Measurements from ENCODE around the gene RPL27A. TPM values are rescaled to one million over a fixed set of nuclear protein-coding genes. Genes with fewer than 3 reads are reported as not detected.

Gene RPL27A
- total RNA-seq, 1 experiment from 2014 or later, result 1,103 TPM

DNA sequence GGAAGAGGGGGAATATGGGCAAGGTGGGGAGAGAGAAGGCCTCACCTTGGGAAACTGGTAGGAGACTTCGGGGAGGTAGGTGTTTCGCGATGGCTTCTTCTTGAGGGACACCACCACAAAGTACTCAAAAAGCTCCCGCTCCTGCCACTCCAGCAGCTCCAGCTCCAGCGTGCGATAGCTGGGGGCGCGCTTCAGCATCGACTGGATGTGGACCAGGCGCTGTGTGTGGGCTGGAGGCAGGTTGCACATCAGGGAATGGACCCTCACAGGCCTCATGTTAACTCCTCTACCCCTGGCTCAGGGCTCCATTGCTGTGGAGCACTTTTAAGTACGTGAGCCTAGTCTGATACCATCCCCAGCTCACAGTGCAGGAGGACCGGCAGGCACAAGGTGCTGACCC is 29.9 kb downstream of the RPL27A start:
- peaks cover 14% of the 10 kb centered on the region for H3K36me3 Mint-ChIP-seq
- H3K27me3 Mint-ChIP-seq (ENCODE audit: low read depth), result no peaks in the 10 kb centered on the region
- H3K9me3 Mint-ChIP-seq, result no peaks in the 10 kb centered on the region
- ATAC-seq (no peak), DNase-seq (ENCODE audit: low spot score) (no peak)
- H3K4me1 Mint-ChIP-seq, result peaks cover 21% of the 10 kb centered on the region
- no peak for TF ChIP-seq E2F1 (CRISPR knock-in tag; IDR thresholded peaks at IDR 0.05)
- no peak for TF ChIP-seq ZNF423 (CRISPR knock-in tag; IDR thresholded peaks at IDR 0.05)
- no peak for TF ChIP-seq ETV6 (CRISPR knock-in tag; IDR thresholded peaks at IDR 0.05)
- no peak for TF ChIP-seq CTCF (IDR thresholded peaks at IDR 0.05)
- TF ChIP-seq HMGA2 (CRISPR knock-in tag; IDR thresholded peaks at IDR 0.05), result no peak
- TF ChIP-seq RELA (CRISPR knock-in tag; IDR thresholded peaks at IDR 0.05; ENCODE audit: borderline replicate concordance), result no peak
- TF ChIP-seq OVOL2 (CRISPR knock-in tag; IDR thresholded peaks at IDR 0.05; ENCODE audit: borderline replicate concordance), result no peak
- TF ChIP-seq RORB (CRISPR knock-in tag; IDR thresholded peaks at IDR 0.05), result no peak
- TF ChIP-seq ZNF416 (CRISPR knock-in tag; IDR thresholded peaks at IDR 0.05), result no peak
- no peak for TF ChIP-seq SMAD3 (CRISPR knock-in tag; IDR thresholded peaks at IDR 0.05; ENCODE audit: borderline replicate concordance)
- TF ChIP-seq, protein P1, sequence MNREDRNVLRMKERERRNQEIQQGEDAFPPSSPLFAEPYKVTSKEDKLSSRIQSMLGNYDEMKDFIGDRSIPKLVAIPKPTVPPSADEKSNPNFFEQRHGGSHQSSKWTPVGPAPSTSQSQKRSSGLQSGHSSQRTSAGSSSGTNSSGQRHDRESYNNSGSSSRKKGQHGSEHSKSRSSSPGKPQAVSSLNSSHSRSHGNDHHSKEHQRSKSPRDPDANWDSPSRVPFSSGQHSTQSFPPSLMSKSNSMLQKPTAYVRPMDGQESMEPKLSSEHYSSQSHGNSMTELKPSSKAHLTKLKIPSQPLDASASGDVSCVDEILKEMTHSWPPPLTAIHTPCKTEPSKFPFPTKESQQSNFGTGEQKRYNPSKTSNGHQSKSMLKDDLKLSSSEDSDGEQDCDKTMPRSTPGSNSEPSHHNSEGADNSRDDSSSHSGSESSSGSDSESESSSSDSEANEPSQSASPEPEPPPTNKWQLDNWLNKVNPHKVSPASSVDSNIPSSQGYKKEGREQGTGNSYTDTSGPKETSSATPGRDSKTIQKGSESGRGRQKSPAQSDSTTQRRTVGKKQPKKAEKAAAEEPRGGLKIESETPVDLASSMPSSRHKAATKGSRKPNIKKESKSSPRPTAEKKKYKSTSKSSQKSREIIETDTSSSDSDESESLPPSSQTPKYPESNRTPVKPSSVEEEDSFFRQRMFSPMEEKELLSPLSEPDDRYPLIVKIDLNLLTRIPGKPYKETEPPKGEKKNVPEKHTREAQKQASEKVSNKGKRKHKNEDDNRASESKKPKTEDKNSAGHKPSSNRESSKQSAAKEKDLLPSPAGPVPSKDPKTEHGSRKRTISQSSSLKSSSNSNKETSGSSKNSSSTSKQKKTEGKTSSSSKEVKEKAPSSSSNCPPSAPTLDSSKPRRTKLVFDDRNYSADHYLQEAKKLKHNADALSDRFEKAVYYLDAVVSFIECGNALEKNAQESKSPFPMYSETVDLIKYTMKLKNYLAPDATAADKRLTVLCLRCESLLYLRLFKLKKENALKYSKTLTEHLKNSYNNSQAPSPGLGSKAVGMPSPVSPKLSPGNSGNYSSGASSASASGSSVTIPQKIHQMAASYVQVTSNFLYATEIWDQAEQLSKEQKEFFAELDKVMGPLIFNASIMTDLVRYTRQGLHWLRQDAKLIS (CRISPR knock-in tag; IDR thresholded peaks at IDR 0.05; ENCODE audit: borderline replicate concordance), result no peak
- no peak for TF ChIP-seq NFE2L1 (CRISPR knock-in tag; IDR thresholded peaks at IDR 0.05)
- TF ChIP-seq NFYB (CRISPR knock-in tag; conservative IDR thresholded peaks at IDR 0.05; ENCODE audit: low read depth), result no peak
- no peak for TF ChIP-seq MYBL2 (CRISPR knock-in tag; IDR thresholded peaks at IDR 0.05)
- TF ChIP-seq NR1H2 (CRISPR knock-in tag; IDR thresholded peaks at IDR 0.05), result no peak
- TF ChIP-seq, protein P2, sequence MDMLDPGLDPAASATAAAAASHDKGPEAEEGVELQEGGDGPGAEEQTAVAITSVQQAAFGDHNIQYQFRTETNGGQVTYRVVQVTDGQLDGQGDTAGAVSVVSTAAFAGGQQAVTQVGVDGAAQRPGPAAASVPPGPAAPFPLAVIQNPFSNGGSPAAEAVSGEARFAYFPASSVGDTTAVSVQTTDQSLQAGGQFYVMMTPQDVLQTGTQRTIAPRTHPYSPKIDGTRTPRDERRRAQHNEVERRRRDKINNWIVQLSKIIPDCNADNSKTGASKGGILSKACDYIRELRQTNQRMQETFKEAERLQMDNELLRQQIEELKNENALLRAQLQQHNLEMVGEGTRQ (CRISPR knock-in tag; IDR thresholded peaks at IDR 0.05), result no peak
- TF ChIP-seq ARID4B (CRISPR knock-in tag; IDR thresholded peaks at IDR 0.05; ENCODE audit: borderline replicate concordance), result no peak
- TF ChIP-seq IRF2 (CRISPR knock-in tag; IDR thresholded peaks at IDR 0.05; ENCODE audit: borderline replicate concordance, low read depth), result no peak
- H3K27ac Mint-ChIP-seq, result no peak overlapping the region
- CTCF ChIA-PET, result no interaction called here
- POLR2A ChIA-PET, result interaction anchor here (0.6 kb wide), 1 partner anchor 199 kb away, joined by 3 read pairs; the partner anchor contains the start of gene AKIP1
- H3K4me3 Mint-ChIP-seq, result no peak overlapping the region
